ENCODE measurements around the gene NSUN2.

NSUN2 gene

DNA sequence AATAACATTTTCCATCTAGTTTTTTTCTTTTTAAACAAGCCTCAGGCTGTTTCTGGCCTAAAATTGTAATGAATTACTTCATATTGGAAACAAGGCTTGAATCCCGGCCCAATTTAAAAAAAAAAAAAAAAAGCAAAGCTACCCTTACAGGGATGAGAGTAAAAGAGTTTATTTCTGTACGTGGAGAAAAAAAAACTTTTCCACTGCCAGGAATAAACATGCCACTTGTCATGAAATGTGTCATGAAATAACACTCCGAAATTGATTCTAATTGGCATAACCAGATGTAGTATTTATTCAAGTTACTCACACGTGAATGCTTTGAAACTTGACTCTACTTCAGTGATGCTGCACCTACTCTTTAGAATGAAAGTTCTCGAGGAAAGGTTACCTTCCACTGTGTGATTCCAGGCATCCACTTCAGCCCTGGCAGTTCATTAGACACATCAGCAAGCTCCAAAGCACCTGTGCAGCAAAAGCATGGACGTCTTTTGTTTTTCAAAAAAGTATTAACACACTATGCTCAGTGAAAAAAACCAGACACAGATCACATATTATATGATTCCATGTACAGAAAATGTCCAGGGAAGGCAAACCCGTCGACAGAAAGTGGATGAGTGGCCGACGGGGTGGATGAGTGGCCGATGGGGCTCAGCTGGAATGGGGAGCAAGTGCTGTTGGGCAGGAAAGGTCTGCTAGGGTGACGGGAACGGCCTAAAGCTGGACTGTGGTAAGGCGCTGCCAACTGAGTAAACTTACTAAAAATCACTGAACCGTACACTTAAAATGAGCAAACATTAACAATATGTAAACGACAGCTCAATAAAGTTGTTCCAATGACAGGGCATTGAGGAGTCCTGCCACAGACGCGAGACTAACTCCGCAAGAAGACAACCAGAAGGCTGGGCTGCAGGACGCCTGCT, 21.2 kb downstream of the NSUN2 start:
- H3K27ac ChIP-seq (ENCODE audit: extremely low read depth, low read depth, low read length) = no peak overlapping the region
- TF ChIP-seq GLI2 (tag by site-specific recombination; IDR thresholded peaks at IDR 0.05; ENCODE audit: borderline replicate concordance, low read depth) (0 out of 2 replicates have a peak, but pooled peaks have one; percentile 10), ZNF175 (tag by site-specific recombination; IDR thresholded peaks at IDR 0.05) (no peak)
- TF ChIP-seq, protein P1, sequence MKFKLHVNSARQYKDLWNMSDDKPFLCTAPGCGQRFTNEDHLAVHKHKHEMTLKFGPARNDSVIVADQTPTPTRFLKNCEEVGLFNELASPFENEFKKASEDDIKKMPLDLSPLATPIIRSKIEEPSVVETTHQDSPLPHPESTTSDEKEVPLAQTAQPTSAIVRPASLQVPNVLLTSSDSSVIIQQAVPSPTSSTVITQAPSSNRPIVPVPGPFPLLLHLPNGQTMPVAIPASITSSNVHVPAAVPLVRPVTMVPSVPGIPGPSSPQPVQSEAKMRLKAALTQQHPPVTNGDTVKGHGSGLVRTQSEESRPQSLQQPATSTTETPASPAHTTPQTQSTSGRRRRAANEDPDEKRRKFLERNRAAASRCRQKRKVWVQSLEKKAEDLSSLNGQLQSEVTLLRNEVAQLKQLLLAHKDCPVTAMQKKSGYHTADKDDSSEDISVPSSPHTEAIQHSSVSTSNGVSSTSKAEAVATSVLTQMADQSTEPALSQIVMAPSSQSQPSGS (tag by site-specific recombination; IDR thresholded peaks at IDR 0.05; ENCODE audit: low read depth) = no peak
- TF ChIP-seq, protein P2, sequence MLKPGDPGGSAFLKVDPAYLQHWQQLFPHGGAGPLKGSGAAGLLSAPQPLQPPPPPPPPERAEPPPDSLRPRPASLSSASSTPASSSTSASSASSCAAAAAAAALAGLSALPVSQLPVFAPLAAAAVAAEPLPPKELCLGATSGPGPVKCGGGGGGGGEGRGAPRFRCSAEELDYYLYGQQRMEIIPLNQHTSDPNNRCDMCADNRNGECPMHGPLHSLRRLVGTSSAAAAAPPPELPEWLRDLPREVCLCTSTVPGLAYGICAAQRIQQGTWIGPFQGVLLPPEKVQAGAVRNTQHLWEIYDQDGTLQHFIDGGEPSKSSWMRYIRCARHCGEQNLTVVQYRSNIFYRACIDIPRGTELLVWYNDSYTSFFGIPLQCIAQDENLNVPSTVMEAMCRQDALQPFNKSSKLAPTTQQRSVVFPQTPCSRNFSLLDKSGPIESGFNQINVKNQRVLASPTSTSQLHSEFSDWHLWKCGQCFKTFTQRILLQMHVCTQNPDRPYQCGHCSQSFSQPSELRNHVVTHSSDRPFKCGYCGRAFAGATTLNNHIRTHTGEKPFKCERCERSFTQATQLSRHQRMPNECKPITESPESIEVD (tag by site-specific recombination; IDR thresholded peaks at IDR 0.05) = 0 out of 2 replicates have a peak, but pooled peaks have one; percentile 25
- H3K4me3 ChIP-seq (ENCODE audit: low read depth, low read length) = no peak overlapping the region
- H3K4me1 ChIP-seq (ENCODE audit: control insufficient read depth, insufficient read depth, low read length) = no peaks in the 10 kb centered on the region
- POLR2A ChIA-PET = no interaction called here
- CTCF ChIA-PET = interaction anchor here (0.6 kb wide), 1 partner anchor 319 kb away, joined by 3 read pairs; no protein-coding TSS in a partner anchor
- peaks cover 74 to 97% of the 10 kb centered on the region in 2 experiments for H3K36me3 ChIP-seq (ENCODE audit: control insufficient read depth in 2 of 2, insufficient read depth in 1 of 2, low read length in 2 of 2)
- no peaks in the 10 kb centered on the region for H3K9me3 ChIP-seq (ENCODE audit: control insufficient read depth, insufficient read depth, low read depth, low read length)

DNA sequence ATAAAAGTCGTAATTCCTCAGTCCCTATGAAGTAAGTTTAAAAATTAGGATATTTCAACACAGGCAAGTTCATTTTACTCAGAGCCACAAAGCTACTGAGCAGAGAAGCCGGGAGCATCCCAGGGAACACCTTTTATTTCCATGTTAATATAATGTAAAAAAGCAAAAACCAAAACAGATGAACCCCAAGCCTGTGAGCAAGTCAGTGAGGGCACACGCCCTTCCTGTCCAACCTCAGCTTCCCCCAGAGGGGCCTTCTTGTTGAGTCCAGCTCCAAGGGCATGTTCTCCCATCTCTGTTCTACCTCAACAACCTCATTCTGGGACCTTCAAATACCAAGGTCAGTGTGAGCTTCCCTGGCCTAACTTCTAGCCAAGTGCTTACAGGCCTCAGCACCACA, 24.8 kb downstream of the NSUN2 start:
- no peaks in the 10 kb centered on the region for H3K4me1 ChIP-seq (ENCODE audit: control insufficient read depth, insufficient read depth, low read length)
- TF ChIP-seq ZFHX2 (tag by site-specific recombination; conservative IDR thresholded peaks at IDR 0.05) (no peak), ZBTB7A (tag by site-specific recombination; IDR thresholded peaks at IDR 0.05; ENCODE audit: low read depth) (no peak)
- ChIA-PET CTCF (interaction anchor here (0.7 kb wide), 1 partner anchor 132 kb away, joined by 3 read pairs; no protein-coding TSS in a partner anchor), POLR2A (no interaction called here)
- H3K36me3 ChIP-seq (ENCODE audit: control insufficient read depth in 2 of 2, insufficient read depth in 1 of 2, low read length in 2 of 2) = peaks cover 70 to 98% of the 10 kb centered on the region in 2 experiments
- H3K9me3 ChIP-seq (ENCODE audit: control insufficient read depth, insufficient read depth, low read depth, low read length) = no peaks in the 10 kb centered on the region
- no peak overlapping the region for H3K4me3 ChIP-seq (ENCODE audit: low read depth, low read length)
- no peak overlapping the region for H3K27ac ChIP-seq (ENCODE audit: extremely low read depth, low read depth, low read length)

DNA sequence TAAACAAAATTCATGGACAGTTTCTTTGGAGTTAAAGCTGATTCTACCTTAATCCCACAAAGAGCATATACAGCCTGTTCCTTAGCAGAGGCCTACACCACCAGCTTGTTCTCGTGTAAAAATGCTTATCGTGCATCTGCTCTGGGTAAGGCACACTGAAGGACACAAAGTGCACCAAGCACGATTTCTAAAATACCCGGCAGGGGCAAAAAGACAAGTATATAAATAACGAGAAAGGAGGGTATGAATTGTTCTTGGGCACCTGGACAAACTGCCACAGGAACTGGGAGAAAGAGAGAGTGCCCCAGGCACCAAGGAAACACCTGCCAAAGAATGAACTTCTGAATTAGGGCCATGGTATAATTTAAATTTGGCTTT, 25.3 kb downstream of the NSUN2 start:
- POLR2A ChIA-PET = no interaction called here
- CTCF ChIA-PET = interaction anchor here (0.6 to 0.7 kb wide), 2 partner anchors 13 to 131 kb away, joined by 3 read pairs; no protein-coding TSS in a partner anchor
- no peak for TF ChIP-seq OVOL3 (tag by site-specific recombination; IDR thresholded peaks at IDR 0.05)
- no peak for TF ChIP-seq GLI4 (tag by site-specific recombination; IDR thresholded peaks at IDR 0.05)
- no peak for TF ChIP-seq ZNF394 (tag by site-specific recombination; IDR thresholded peaks at IDR 0.05; ENCODE audit: borderline replicate concordance)
- no peak for TF ChIP-seq ZNF114 (tag by site-specific recombination; IDR thresholded peaks at IDR 0.05)
- TF ChIP-seq ZNF133 (tag by site-specific recombination; IDR thresholded peaks at IDR 0.05) = no peak
- no peak for TF ChIP-seq ZNF549 (tag by site-specific recombination; IDR thresholded peaks at IDR 0.05)
- TF ChIP-seq ZNF37A (tag by site-specific recombination; IDR thresholded peaks at IDR 0.05) = no peak
- TF ChIP-seq, protein P3, sequence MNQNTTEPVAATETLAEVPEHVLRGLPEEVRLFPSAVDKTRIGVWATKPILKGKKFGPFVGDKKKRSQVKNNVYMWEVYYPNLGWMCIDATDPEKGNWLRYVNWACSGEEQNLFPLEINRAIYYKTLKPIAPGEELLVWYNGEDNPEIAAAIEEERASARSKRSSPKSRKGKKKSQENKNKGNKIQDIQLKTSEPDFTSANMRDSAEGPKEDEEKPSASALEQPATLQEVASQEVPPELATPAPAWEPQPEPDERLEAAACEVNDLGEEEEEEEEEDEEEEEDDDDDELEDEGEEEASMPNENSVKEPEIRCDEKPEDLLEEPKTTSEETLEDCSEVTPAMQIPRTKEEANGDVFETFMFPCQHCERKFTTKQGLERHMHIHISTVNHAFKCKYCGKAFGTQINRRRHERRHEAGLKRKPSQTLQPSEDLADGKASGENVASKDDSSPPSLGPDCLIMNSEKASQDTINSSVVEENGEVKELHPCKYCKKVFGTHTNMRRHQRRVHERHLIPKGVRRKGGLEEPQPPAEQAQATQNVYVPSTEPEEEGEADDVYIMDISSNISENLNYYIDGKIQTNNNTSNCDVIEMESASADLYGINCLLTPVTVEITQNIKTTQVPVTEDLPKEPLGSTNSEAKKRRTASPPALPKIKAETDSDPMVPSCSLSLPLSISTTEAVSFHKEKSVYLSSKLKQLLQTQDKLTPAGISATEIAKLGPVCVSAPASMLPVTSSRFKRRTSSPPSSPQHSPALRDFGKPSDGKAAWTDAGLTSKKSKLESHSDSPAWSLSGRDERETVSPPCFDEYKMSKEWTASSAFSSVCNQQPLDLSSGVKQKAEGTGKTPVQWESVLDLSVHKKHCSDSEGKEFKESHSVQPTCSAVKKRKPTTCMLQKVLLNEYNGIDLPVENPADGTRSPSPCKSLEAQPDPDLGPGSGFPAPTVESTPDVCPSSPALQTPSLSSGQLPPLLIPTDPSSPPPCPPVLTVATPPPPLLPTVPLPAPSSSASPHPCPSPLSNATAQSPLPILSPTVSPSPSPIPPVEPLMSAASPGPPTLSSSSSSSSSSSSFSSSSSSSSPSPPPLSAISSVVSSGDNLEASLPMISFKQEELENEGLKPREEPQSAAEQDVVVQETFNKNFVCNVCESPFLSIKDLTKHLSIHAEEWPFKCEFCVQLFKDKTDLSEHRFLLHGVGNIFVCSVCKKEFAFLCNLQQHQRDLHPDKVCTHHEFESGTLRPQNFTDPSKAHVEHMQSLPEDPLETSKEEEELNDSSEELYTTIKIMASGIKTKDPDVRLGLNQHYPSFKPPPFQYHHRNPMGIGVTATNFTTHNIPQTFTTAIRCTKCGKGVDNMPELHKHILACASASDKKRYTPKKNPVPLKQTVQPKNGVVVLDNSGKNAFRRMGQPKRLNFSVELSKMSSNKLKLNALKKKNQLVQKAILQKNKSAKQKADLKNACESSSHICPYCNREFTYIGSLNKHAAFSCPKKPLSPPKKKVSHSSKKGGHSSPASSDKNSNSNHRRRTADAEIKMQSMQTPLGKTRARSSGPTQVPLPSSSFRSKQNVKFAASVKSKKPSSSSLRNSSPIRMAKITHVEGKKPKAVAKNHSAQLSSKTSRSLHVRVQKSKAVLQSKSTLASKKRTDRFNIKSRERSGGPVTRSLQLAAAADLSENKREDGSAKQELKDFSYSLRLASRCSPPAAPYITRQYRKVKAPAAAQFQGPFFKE (tag by site-specific recombination; IDR thresholded peaks at IDR 0.05; ENCODE audit: borderline replicate concordance) = no peak
- TF ChIP-seq ZBTB20 (tag by site-specific recombination; IDR thresholded peaks at IDR 0.05) = no peak
- TF ChIP-seq ZNF132 (tag by site-specific recombination; IDR thresholded peaks at IDR 0.05; ENCODE audit: borderline replicate concordance) = no peak

More for the DNA sequence above, 25.3 kb downstream of the NSUN2 start:
- no peaks in the 10 kb centered on the region for H3K4me1 ChIP-seq (ENCODE audit: control insufficient read depth, insufficient read depth, low read length)
- H3K9me3 ChIP-seq (ENCODE audit: control insufficient read depth, insufficient read depth, low read depth, low read length) = no peaks in the 10 kb centered on the region
- H3K4me3 ChIP-seq (ENCODE audit: low read depth, low read length) = no peak overlapping the region
- peaks cover 71 to 98% of the 10 kb centered on the region in 2 experiments for H3K36me3 ChIP-seq (ENCODE audit: control insufficient read depth in 2 of 2, insufficient read depth in 1 of 2, low read length in 2 of 2)
- no peak overlapping the region for H3K27ac ChIP-seq (ENCODE audit: extremely low read depth, low read depth, low read length)
